Neural cell (in vitro differentiated cells): ENCODE results near the gene DGKK. TPM values are rescaled to one million over a fixed set of nuclear protein-coding genes. Genes with fewer than 3 reads are reported as not detected.

ENCODE experiments used
- H2AFZ ChIP-seq: fragments of 200-600, 300-800 bp; sonication (generic), shearing (Covaris generic); 2 replicates; pipeline ENCODE4 v1.6.0; 2014; ENCODE audit warnings: low read depth, mild to moderate bottlenecking, antibody characterized with exemption, low read length, moderate library complexity
- H3F3A ChIP-seq: fragments of 200-600 bp; shearing (Covaris generic); 2 replicates; pipeline ENCODE4 v1.6.1; 2016; ENCODE audit warnings: mild to moderate bottlenecking, moderate library complexity, mixed read lengths, antibody characterized with exemption, low read length; ENCODE audit not compliant: insufficient read depth, poor library complexity, severe bottlenecking
- H3K27ac ChIP-seq: fragments of 200-600, 300-800 bp; sonication (generic), shearing (Covaris generic); 2 replicates; pipeline ENCODE4 v1.5.1; 2014; ENCODE audit warnings: mild to moderate bottlenecking, low read length, moderate library complexity
- H3K27me3 ChIP-seq: fragments of 300-800, 200-600 bp; sonication (generic), shearing (Covaris generic); 2 replicates; pipeline ENCODE4 v1.6.0; 2014; ENCODE audit warnings: mild to moderate bottlenecking, low read depth, low read length, moderate library complexity; ENCODE audit not compliant: insufficient read depth
- H3K36me3 ChIP-seq: fragments of 300-800, 200-600 bp; sonication (generic), shearing (Covaris generic); 2 replicates; pipeline ENCODE4 v1.5.1; 2014; ENCODE audit warnings: mild to moderate bottlenecking, antibody characterized with exemption, low read length, moderate library complexity; ENCODE audit not compliant: insufficient read depth
- H3K4me2 ChIP-seq: fragments of 300-800, 200-600 bp; sonication (generic), shearing (Covaris generic); 2 replicates; pipeline ENCODE4 v1.6.0; 2014; ENCODE audit warnings: mild to moderate bottlenecking, low read length
- H3K4me3 ChIP-seq: fragments of 300-800, 200-600 bp; sonication (generic), shearing (Covaris generic); 2 replicates; pipeline ENCODE4 v1.5.1; 2014; ENCODE audit warnings: mild to moderate bottlenecking, low read length, moderate library complexity
- H3K79me2 ChIP-seq: fragments of 200-600 bp; shearing (Covaris generic); replicated peaks from 2 replicates; pipeline ENCODE4 v1.6.0; 2014; ENCODE audit warnings: mild to moderate bottlenecking, low read length, moderate library complexity; ENCODE audit not compliant: insufficient read depth
- H3K9ac ChIP-seq: fragments of 300-800, 200-600 bp; sonication (generic), shearing (Covaris generic); 2 replicates; pipeline ENCODE4 v1.6.1; 2016; ENCODE audit warnings: mild to moderate bottlenecking, low read length, mixed read lengths
- H3K9me2 ChIP-seq: fragments of 200-600 bp; shearing (Covaris generic); 2 replicates; pipeline ENCODE4 v1.6.1; 2016; ENCODE audit warnings: mild to moderate bottlenecking, low read length, mixed read lengths; ENCODE audit not compliant: insufficient read depth
- H3K9me3 ChIP-seq: fragments of 200-600, 300-800 bp; sonication (generic), shearing (Covaris generic); 2 replicates; pipeline ENCODE4 v1.6.1; 2016; ENCODE audit warnings: mild to moderate bottlenecking, mixed run types, low read length, moderate library complexity, mixed read lengths
- H4K20me1 ChIP-seq: fragments of 200-600 bp; shearing (Covaris generic); 2 replicates; pipeline ENCODE4 v1.6.1; 2016; ENCODE audit warnings: mild to moderate bottlenecking, mixed run types; ENCODE audit not compliant: insufficient read depth
- EP300 ChIP-seq: fragments of 450-650 bp; conservative IDR thresholded peaks from 2 replicates; pipeline ENCODE4 v1.6.1; 2014; ENCODE audit warnings: antibody characterized with exemption, mild to moderate bottlenecking, moderate library complexity; ENCODE audit not compliant: poor library complexity, severe bottlenecking
- EZH2 ChIP-seq: fragments of 200-600, 300-800 bp; shearing (Covaris generic), sonication (generic); IDR thresholded peaks from 2 replicates; pipeline ENCODE4 v1.6.1; 2014; ENCODE audit warnings: antibody characterized with exemption, low read length, borderline replicate concordance, mild to moderate bottlenecking; ENCODE audit not compliant: insufficient read depth, poor library complexity, severe bottlenecking
- MXI1 ChIP-seq: fragments of 450-650 bp; conservative IDR thresholded peaks from 2 replicates; pipeline ENCODE4 v1.6.1; 2014; ENCODE audit warnings: antibody characterized with exemption, mild to moderate bottlenecking; ENCODE audit not compliant: poor library complexity, severe bottlenecking
- POLR2AphosphoS5 ChIP-seq: IDR thresholded peaks from 2 replicates; pipeline ENCODE4 v1.6.1; 2012
- RAD21 ChIP-seq: fragments of 450-650 bp; conservative IDR thresholded peaks from 2 replicates; pipeline ENCODE4 v1.6.1; 2014; ENCODE audit warnings: antibody characterized with exemption, mild to moderate bottlenecking, moderate library complexity
- SMC3 ChIP-seq: fragments of 450-650 bp; conservative IDR thresholded peaks from 2 replicates; pipeline ENCODE4 v1.6.1; 2014; ENCODE audit warnings: antibody characterized with exemption, mild to moderate bottlenecking, moderate library complexity; ENCODE audit not compliant: poor library complexity
- TAF1 ChIP-seq: IDR thresholded peaks from 2 replicates; pipeline ENCODE4 v1.6.1; 2012; ENCODE audit warnings: low read depth
- polyA plus RNA-seq: library from polyadenylated mRNA; depleted of rRNA; stranded (reverse); fragments of >200 nt; gene quantifications from 2 replicates; pipeline ENCODE4 v1.2.3, GENCODE V29; 2014
- TF ChIP-seq, protein P1 (sequence below): fragments of 450-650 bp; IDR thresholded peaks from 2 replicates; pipeline ENCODE4 v1.5.1; 2014; ENCODE audit warnings: antibody characterized with exemption, mild to moderate bottlenecking, moderate library complexity; ENCODE audit not compliant: poor library complexity, severe bottlenecking
- TF ChIP-seq, protein P2 (sequence below): IDR thresholded peaks from 2 replicates; pipeline ENCODE4 v1.6.1; 2012; ENCODE audit warnings: borderline replicate concordance

The DGKK gene
- polyA plus RNA-seq, 1 donor from 2014 or later: 1.3 TPM

DNA sequence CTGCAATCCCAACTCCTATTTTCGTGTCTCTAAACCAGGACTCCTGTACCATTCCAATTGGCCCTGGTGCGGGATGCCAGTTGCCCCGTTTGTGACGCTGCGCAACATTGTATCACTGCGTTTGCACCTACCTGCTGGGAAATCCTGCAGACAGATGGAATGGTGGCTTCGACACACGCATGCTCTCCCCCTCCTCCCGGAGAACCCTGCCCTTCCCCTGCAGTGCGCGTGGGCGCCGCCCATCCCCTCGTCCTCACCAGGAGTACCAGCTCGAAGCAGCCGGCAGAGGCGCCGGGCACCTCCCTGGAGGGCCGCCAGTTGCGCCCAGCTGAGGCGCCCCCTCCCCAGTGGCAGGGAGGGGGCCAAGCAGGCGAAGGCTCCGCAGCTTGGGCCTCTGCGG lies 1.4 kb downstream of the DGKK start:
- H3F3A ChIP-seq: no peaks in the 10 kb centered on the region
- H3K79me2 ChIP-seq: no peaks in the 10 kb centered on the region
- peak overlapping the region; percentile 66 for H3K4me3 ChIP-seq
- no peak overlapping the region for H3K4me2 ChIP-seq
- H2AFZ ChIP-seq: no peak overlapping the region
- H3K27me3 ChIP-seq: peaks cover 34% of the 10 kb centered on the region
- no peaks in the 10 kb centered on the region for H3K9me2 ChIP-seq
- H3K36me3 ChIP-seq: no peaks in the 10 kb centered on the region
- H3K9ac ChIP-seq: peak overlapping the region; percentile 34
- no peaks in the 10 kb centered on the region for H4K20me1 ChIP-seq
- H3K9me3 ChIP-seq: no peaks in the 10 kb centered on the region
- no peak overlapping the region for H3K27ac ChIP-seq
- no peak for TF ChIP-seq EZH2
- TF ChIP-seq, protein P1, sequence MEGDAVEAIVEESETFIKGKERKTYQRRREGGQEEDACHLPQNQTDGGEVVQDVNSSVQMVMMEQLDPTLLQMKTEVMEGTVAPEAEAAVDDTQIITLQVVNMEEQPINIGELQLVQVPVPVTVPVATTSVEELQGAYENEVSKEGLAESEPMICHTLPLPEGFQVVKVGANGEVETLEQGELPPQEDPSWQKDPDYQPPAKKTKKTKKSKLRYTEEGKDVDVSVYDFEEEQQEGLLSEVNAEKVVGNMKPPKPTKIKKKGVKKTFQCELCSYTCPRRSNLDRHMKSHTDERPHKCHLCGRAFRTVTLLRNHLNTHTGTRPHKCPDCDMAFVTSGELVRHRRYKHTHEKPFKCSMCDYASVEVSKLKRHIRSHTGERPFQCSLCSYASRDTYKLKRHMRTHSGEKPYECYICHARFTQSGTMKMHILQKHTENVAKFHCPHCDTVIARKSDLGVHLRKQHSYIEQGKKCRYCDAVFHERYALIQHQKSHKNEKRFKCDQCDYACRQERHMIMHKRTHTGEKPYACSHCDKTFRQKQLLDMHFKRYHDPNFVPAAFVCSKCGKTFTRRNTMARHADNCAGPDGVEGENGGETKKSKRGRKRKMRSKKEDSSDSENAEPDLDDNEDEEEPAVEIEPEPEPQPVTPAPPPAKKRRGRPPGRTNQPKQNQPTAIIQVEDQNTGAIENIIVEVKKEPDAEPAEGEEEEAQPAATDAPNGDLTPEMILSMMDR: peak; percentile 24

DNA sequence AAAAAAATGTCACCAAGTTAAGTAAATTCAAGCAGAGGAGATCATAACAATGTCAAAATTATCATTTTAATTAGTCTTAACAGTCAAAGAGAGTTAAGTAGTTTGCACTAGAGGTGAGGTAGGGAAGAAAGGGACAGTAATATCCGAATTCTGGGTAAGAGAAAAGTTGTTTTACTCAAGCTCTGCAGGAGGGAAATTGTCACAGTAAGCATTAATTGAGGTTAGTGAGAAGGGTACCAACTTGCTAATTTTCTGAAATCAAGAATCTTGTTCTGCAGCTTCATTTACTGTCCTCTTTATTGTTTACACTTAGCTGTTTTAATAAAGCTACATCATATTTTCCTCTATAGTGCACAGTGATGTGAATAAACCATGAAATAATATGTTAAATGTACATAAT lies 11.0 kb downstream of the DGKK start:
- H3F3A ChIP-seq: no peaks in the 10 kb centered on the region
- no peaks in the 10 kb centered on the region for H4K20me1 ChIP-seq
- no peak overlapping the region for H3K9ac ChIP-seq
- no peak overlapping the region for H2AFZ ChIP-seq
- H3K4me3 ChIP-seq: no peak overlapping the region
- no peak for TF ChIP-seq EP300
- TF ChIP-seq POLR2AphosphoS5: no peak
- no peak for TF ChIP-seq MXI1
- TF ChIP-seq, protein P2, sequence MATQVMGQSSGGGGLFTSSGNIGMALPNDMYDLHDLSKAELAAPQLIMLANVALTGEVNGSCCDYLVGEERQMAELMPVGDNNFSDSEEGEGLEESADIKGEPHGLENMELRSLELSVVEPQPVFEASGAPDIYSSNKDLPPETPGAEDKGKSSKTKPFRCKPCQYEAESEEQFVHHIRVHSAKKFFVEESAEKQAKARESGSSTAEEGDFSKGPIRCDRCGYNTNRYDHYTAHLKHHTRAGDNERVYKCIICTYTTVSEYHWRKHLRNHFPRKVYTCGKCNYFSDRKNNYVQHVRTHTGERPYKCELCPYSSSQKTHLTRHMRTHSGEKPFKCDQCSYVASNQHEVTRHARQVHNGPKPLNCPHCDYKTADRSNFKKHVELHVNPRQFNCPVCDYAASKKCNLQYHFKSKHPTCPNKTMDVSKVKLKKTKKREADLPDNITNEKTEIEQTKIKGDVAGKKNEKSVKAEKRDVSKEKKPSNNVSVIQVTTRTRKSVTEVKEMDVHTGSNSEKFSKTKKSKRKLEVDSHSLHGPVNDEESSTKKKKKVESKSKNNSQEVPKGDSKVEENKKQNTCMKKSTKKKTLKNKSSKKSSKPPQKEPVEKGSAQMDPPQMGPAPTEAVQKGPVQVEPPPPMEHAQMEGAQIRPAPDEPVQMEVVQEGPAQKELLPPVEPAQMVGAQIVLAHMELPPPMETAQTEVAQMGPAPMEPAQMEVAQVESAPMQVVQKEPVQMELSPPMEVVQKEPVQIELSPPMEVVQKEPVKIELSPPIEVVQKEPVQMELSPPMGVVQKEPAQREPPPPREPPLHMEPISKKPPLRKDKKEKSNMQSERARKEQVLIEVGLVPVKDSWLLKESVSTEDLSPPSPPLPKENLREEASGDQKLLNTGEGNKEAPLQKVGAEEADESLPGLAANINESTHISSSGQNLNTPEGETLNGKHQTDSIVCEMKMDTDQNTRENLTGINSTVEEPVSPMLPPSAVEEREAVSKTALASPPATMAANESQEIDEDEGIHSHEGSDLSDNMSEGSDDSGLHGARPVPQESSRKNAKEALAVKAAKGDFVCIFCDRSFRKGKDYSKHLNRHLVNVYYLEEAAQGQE: no peak
- TF ChIP-seq SMC3: no peak
- TF ChIP-seq, protein P1: no peak
- no peak for TF ChIP-seq EZH2
- no peak for TF ChIP-seq TAF1
- TF ChIP-seq RAD21: no peak
- no peaks in the 10 kb centered on the region for H3K27me3 ChIP-seq
- H3K9me3 ChIP-seq: no peaks in the 10 kb centered on the region
- no peaks in the 10 kb centered on the region for H3K9me2 ChIP-seq
- no peak overlapping the region for H3K4me2 ChIP-seq
- H3K36me3 ChIP-seq: no peaks in the 10 kb centered on the region
- H3K79me2 ChIP-seq: no peaks in the 10 kb centered on the region
- no peak overlapping the region for H3K27ac ChIP-seq
